HepG2 (cell line): ENCODE results near the gene SMYD2. TPM values are rescaled to one million over a fixed set of nuclear protein-coding genes. Genes with fewer than 3 reads are reported as not detected.

Experiments
- AGO2 ChIP-seq: fragments of 200-400 bp; formaldehyde crosslinking; optimal IDR thresholded peaks from 2 replicates; pipeline ENCODE3; 2017; ENCODE audit warnings: mild to moderate bottlenecking, low read depth, low read length, moderate library complexity
- ARID4A ChIP-seq: sonication (generic); formaldehyde crosslinking; IDR thresholded peaks from 2 replicates; pipeline ENCODE4 v1.5.0; 2020; ENCODE audit warnings: mild to moderate bottlenecking, missing genetic modification reagents, borderline replicate concordance
- CCAR2 ChIP-seq: fragments of 200-400 bp; formaldehyde crosslinking; optimal IDR thresholded peaks from 2 replicates; pipeline ENCODE3; 2018; ENCODE audit warnings: low read depth, mild to moderate bottlenecking, low read length, moderate library complexity
- FOXC1 ChIP-seq: sonication (generic); formaldehyde crosslinking; IDR thresholded peaks from 2 replicates; pipeline ENCODE4 v1.8.0; 2022; ENCODE audit warnings: mild to moderate bottlenecking, missing genetic modification reagents, borderline replicate concordance
- GABPA ChIP-seq, 2 experiments: IDR thresholded peaks; 2 replicates each; pipeline ENCODE4 v1.6.1; 2011 to 2016; ENCODE audit warnings: low read depth in 2 of 2, low read length in 1 of 2, missing biosample characterization in 1 of 2, missing genetic modification characterization in 1 of 2
- HNF1A ChIP-seq, 2 experiments: sonication (generic) in 1 of 2; formaldehyde crosslinking in 1 of 2; IDR thresholded peaks; 2 replicates each; pipeline versions ENCODE4 v1.4.0 to v1.6.1; 2016 to 2020; ENCODE audit warnings: borderline replicate concordance in 1 of 2, low read depth in 1 of 2, mild to moderate bottlenecking in 1 of 2, missing genetic modification reagents in 1 of 2
- HNRNPH1 ChIP-seq: fragments of 200-400 bp; formaldehyde crosslinking; optimal IDR thresholded peaks from 2 replicates; pipeline ENCODE3; 2017; ENCODE audit warnings: mild to moderate bottlenecking, low read depth, low read length
- KDM5B ChIP-seq: sonication (generic); formaldehyde crosslinking; IDR thresholded peaks from 2 replicates; pipeline ENCODE4 v1.4.0; 2020; ENCODE audit warnings: missing genetic modification reagents, mild to moderate bottlenecking, borderline replicate concordance
- NCOR1 ChIP-seq: fragments of 200-600 bp; sonication (generic); IDR thresholded peaks from 2 replicates; pipeline ENCODE4 v1.7.0; 2017; ENCODE audit warnings: antibody characterized with exemption, low read length, borderline replicate concordance
- NFIB ChIP-seq: sonication (generic); formaldehyde crosslinking; IDR thresholded peaks from 2 replicates; pipeline ENCODE4 v1.9.0; 2021; ENCODE audit warnings: missing genetic modification reagents, mild to moderate bottlenecking, borderline replicate concordance
- SIX4 ChIP-seq: sonication (generic); formaldehyde crosslinking; IDR thresholded peaks from 2 replicates; pipeline ENCODE4 v1.4.0; 2020; ENCODE audit warnings: missing genetic modification reagents
- USF2 ChIP-seq, 2 experiments: sonication (generic) in 1 of 2; formaldehyde crosslinking in 1 of 2; IDR thresholded peaks; 2 replicates each; pipeline versions ENCODE4 v1.5.1 to v1.6.1; 2011 to 2020; ENCODE audit warnings: borderline replicate concordance in 1 of 2, low read depth in 1 of 2, low read length in 1 of 2, mild to moderate bottlenecking in 1 of 2, missing genetic modification reagents in 1 of 2, moderate library complexity in 1 of 2
- ZFY ChIP-seq: sonication (generic); formaldehyde crosslinking; IDR thresholded peaks from 2 replicates; pipeline ENCODE4 v1.4.0; 2020; ENCODE audit warnings: missing genetic modification reagents
- ZNF136 ChIP-seq: sonication (generic); formaldehyde crosslinking; IDR thresholded peaks from 2 replicates; pipeline ENCODE4 v1.8.1; 2022; ENCODE audit warnings: low read depth, mild to moderate bottlenecking, moderate library complexity, missing genetic modification reagents
- ZNF143 ChIP-seq: sonication (generic); formaldehyde crosslinking; IDR thresholded peaks from 2 replicates; pipeline ENCODE4 v1.4.0; 2020; ENCODE audit warnings: missing genetic modification reagents
- ZNF569 ChIP-seq: sonication (generic); formaldehyde crosslinking; IDR thresholded peaks from 2 replicates; pipeline ENCODE4 v1.5.0; 2020; ENCODE audit warnings: mild to moderate bottlenecking, missing genetic modification reagents, moderate library complexity, borderline replicate concordance
- polyA plus RNA-seq, 8 experiments: library from polyadenylated mRNA; depleted of rRNA in 3 of 8; stranded (reverse) in 7 of 8; unstranded in 1 of 8; fragments of >200 nt; fragmentation: Illumina TruSeq in 4 of 8; extraction: Trizol in 4 of 8; gene quantifications; 2 replicates each; pipeline versions ENCODE4 v1.2.1 to v1.2.3, GENCODE V29; 2011 to 2016; ENCODE audit warnings: low read depth in 4 of 8, missing spikeins in 1 of 8, mixed read lengths in 1 of 8; ENCODE audit not compliant: insufficient read depth in 1 of 8
- total RNA-seq, 5 experiments: library from RNA; depleted of rRNA; stranded (reverse); fragments of >200 nt; fragmentation: Illumina TruSeq; extraction: Trizol; gene quantifications; 2 replicates each; pipeline ENCODE4 v1.2.3, GENCODE V29; 2016; ENCODE audit warnings: low read depth in 1 of 5

SMYD2 gene
- total and polyA plus RNA-seq, 2 of the 13 experiments (the other 11 are each of a cell fraction or from before 2014, with no cell fraction given), result 72.7 to 139 TPM

- TF ChIP-seq GABPA (IDR thresholded peaks at IDR 0.05; ENCODE audit: low read depth, low read length) (no peak), GABPA (CRISPR knock-in tag; IDR thresholded peaks at IDR 0.05; ENCODE audit: low read depth) (no peak), NFIB (CRISPR knock-in tag) (no peak), ZFY (CRISPR knock-in tag) (no peak), ARID4A (CRISPR knock-in tag) (peak; percentile 12; the same call in 1 of the 2 replicates), FOXC1 (CRISPR knock-in tag) (no peak), ZNF136 (CRISPR knock-in tag) (no peak), CCAR2 (no peak), KDM5B (CRISPR knock-in tag) (no peak; the same call in 1 of the 2 replicates), HNRNPH1 (no peak), ZNF143 (no peak), HNF1A (IDR thresholded peaks at IDR 0.05; ENCODE audit: low read depth) (no peak), HNF1A (CRISPR knock-in tag; IDR thresholded peaks at IDR 0.05; ENCODE audit: borderline replicate concordance) (no peak), AGO2 (peak; percentile 7), NCOR1 (no peak), ZNF569 (CRISPR knock-in tag) (no peak), SIX4 (no peak), USF2 (IDR thresholded peaks at IDR 0.05; ENCODE audit: low read depth, low read length) (no peak), USF2 (CRISPR knock-in tag; IDR thresholded peaks at IDR 0.05; ENCODE audit: borderline replicate concordance) (no peak)
Observed at GRCh38 chr1:214281720-214282629, 1.0 kb downstream of the SMYD2 start (continued).
